Measurements from ENCODE around the gene TMEM72.

The TMEM72 gene

DNA sequence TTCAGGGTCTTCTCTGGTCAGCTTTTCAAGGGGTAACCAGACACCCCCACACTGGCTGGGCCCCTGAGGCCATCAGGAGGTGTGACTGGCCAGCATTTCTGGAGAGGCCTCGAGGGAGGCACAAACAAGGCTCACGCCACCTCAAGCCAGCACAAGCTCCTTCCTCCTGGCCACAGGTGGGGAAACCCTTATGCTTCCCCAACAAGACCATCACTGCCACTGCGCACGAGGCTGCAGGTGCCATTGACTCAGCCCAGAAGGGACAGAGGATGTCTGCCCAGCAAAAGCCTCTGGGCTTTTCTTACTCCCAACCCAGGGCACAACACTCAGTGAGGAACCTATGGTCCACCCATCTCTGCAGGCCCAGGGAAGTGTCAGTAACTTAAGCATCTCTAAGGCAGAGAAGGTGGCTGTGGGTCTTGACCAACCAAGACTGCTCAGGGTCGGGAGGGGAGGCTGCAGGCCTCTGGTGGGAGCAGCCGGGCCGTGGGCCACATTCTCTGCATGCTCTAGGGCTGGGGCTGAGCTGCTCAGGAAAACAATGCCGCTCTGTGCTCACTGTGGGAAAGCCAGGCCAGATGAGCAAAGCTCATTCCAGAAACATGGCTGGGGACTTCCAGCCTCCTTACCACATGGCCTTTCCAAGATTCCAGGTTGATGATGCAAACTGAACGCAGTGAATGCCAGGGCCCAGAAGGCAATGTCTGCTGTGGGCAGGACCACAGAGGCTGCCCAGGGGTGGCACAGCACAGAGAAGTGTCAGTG is 24.2 kb downstream of the TMEM72 start:
- peak; percentile 39 for DNase-seq

GRCh38 chr10:44935966-44936295 is 24.8 kb downstream of the TMEM72 start:
- DNase-seq = no peak

- DNase-seq = no peak
Observed at GRCh38 chr10:44936314-44936975, 25.3 kb downstream of the TMEM72 start.

DNA sequence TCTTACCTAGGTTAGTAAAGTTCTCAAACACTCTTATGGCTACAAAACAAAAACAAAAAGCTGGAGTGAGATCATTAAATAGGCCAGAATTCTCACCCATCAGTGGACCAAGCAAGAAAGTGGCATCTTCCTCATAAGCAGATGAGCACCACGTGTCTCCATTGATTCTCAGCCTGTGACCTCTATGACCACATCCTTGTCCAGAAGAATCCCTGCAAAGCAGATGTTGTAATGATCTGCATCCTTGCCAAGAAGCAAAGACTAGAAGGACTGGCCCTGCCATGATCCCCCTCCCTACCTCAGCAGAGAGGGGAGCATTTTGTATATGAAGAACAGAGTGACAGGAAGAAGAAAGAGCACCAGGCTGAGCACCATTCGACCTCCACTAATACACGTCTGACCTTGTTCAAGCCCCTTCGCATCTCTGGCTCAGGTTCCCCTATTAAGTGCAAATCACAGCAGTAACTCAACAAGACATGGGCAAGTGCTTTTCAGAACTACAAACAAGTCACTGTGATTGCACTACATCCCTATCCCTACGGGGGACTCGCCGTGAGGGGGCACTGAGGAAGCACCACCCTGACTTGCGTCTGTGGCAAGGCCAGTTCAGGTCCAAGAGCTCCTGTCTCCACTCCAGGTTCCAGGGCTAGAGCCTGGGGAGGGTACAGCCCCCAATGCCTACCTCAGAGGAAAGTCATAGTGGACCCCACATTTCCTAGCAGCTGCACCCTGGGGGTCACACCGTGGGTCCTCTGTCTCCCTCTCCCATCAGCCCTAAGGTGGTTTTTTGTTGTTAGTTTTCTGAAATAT is 26.3 kb downstream of the TMEM72 start:
- no peak for DNase-seq

- no peak for DNase-seq
Observed at GRCh38 chr10:44938956-44939355, 27.8 kb downstream of the TMEM72 start.

GRCh38 chr10:44939691-44940401 is 28.7 kb downstream of the TMEM72 start:
- DNase-seq = no peak

DNA sequence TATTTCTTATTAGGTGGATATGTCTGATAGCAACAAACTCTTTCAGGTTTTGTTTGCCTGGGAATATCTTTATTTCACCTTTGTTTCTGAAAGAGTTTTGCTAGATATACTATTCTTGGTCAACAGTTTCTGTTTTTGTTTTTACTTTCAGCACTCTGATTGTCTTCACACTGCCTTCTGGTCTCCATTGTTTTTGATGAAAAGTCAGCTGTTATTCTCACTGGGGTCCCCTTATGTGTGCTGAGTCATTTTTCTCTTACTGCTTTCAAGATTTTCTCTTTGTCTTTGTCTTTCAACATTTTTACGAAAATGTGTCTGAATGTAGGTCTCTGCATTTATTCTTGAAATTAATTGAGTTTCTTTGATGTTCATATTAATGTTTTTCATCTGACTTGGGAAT is 33.2 kb downstream of the TMEM72 start:
- DNase-seq = no peak

DNA sequence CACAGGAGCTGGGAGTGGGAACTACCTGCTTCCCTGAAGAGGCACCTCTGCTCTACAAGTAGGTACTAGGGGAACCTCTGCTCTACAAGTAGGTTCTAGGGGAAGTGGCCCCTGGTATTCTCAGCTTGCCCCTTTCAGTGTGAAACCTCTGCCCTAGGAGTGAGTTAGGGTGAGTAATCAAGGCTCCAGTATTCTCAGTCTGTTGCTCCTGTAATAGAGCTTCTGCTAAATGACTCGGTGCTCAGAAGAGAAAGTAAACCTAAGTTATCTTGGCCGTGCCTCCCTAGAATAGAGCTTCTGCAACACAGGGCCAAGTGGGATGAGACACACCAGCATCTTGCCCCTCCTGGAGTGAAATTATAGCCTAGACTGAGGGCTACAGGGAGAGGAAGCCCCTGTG is 35.1 kb downstream of the TMEM72 start:
- no peak for DNase-seq

- no peak for DNase-seq
Observed at GRCh38 chr10:44947371-44948152, 36.4 kb downstream of the TMEM72 start.

GRCh38 chr10:44948642-44949041 is 37.5 kb downstream of the TMEM72 start:
- no peak for DNase-seq

DNA sequence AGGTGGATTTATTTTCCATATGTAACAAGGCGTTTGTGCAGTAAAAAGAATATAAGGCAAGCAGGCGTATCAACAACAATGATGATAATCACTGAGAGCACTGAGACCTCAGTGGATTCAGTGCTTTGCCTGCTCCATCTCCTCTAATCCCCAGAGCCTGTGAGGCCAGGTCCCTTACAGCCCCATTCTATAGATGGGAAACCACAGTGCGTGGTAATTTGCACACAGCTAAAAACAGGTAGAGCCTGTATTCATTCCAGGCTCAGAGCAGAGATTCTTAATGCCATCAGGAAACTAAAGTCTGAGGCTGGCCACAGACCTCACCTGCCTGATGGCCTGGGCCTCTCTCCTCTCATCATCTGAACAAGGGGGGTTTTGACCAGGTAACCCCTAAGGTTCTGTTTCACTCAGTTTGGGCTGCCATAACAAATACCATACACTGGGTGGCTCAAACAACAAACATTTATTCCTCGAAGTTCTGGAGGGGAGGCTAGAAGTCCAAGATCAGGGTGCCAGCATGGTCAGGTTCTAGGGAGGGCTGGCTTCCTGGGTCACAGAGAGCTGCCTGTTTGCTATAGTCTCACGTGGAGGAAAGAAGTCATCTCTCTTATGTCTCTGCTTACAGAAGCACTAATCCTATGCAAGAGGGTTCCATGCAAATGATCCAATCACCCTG is 38.1 kb downstream of the TMEM72 start:
- no peak for DNase-seq

DNA sequence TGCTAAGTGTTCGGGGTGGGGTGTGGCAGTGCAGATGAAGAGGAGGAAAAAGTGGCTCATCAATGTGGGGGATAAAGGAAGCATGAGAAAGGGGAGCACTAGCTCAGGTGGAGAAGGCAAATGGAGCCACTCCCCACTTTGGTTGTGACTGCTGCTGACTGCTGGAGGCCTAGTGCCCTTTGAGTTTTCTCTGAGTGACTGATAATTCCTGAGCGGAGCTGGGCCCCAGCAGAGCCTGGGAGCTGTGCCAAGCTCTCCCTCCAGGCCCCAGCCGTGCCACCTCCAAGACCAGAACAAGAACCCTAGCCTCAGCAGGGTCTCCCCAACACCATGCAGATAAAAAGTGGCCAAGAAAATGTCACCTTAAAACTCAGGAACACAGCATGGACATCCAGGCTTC is 38.8 kb downstream of the TMEM72 start:
- no peak for DNase-seq

GRCh38 chr10:44950326-44951225 is 39.4 kb downstream of the TMEM72 start:
- no peak for DNase-seq

GRCh38 chr10:44951576-44952226 is 40.6 kb downstream of the TMEM72 start:
- DNase-seq = no peak

DNA sequence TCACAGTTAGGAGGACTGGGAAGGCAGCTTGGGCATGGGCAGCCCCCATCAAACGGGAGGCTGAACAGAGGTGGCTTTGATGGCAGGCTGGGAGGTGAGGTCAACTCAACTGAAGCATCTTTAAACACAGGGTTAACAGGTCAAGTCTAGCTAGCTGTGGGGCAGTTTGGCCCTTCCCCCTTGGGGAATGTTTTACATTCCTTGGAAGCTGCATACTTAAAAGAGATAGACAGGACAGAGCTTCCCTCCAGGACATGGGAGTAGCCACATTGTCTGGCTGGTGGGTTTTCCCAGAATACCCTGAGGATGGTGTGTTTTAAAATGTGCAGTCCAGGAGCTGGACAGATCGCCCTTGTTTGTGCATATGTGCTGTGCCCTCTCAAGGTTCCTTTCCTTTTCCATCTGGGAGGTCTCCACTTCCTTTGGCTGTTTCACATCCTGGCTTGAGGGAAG is 41.7 kb downstream of the TMEM72 start:
- DNase-seq = no peak

- DNase-seq = no peak
Observed at GRCh38 chr10:44954042-44954441, 42.9 kb downstream of the TMEM72 start.

DNA sequence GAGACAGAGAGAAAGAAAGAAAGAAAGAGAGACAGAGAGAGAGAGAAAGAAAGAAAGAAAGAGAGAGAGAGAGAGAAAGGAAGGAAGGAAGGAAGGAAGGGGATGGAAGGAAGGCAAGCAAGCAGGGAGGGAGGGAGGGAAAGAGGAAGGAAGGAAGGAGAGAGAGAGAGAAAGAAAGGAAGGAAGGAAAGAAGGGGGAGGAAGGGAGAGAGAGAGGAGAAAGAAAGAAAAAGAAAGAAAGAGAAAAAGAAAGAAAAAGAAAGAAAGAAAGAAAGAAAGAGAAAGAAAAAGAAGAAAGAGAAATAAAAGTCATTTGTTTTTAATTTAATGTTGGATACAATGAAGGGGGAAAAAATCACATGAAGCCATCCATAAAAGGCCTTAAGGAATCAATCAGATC is 43.8 kb downstream of the TMEM72 start:
- no peak for DNase-seq

DNA sequence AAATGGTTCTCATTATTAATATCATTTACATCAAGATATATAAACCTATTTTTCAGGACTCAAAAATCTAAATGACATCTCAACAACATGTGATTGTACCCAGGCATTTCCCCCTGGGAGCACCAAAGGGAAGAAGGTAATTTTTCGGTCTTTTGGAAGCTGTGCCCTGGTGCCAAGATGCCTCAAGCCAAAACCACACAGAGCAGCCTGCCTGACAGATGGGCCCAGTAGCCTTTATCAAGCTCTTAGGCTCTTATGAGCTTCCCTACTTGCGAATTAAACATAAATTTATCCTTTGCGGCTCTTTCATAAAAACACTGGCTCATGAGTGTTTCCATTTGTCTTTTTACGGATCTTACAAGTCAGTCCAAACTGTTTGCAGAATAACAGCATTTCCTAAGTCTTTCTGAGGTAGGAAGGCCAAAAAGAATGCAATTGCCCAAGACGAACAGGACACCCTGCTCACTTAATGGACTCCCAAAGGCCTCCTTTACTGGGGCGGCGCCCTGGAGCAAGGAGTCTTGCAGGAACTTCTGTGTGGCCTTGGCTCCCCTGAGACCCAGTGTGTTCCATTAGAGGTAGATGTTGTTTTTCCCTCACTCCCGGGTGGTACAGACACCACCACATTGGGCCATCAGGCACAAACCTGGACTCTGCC is 44.4 kb downstream of the TMEM72 start:
- no peak for DNase-seq

GRCh38 chr10:44956226-44956625 is 45.1 kb downstream of the TMEM72 start:
- no peak for DNase-seq
